ENCODE results near the gene PHACTR4.
"Not testable (repeated sequence)": the region's sequence is repeated elsewhere in the genome, so short reads cannot be mapped to it uniquely, and the experiment has no call there.

GRCh38 chr1:28373450-28373849 lies 3.9 kb downstream of the PHACTR4 start:
- TF ChIP-seq ZNF232 (CRISPR knock-in tag; IDR thresholded peaks at IDR 0.05); CTCF (IDR thresholded peaks at IDR 0.05): not testable (repeated sequence)
